Upper lobe of left lung (tissue), 6 donors: ENCODE measurements around the gene KRT13. TPM values are rescaled to one million over a fixed set of nuclear protein-coding genes. Genes with fewer than 3 reads are reported as not detected.

Experiments used
- ATAC-seq, 2 donors: fragments of 200-7000 bp; cut with Tn5 transposase; one replicate each; pipeline ENCODE4 v1.9.1; 2022; ENCODE audit warnings: mild to moderate bottlenecking in 2 of 2, moderate library complexity in 2 of 2; ENCODE audit not compliant: low FRiP score in 2 of 2
- DNase-seq, 2 donors: peaks; one replicate each; pipeline ENCODE4 v3.0.0-alpha.2; 2019 to 2020
- H3K27ac ChIP-seq, 4 donors: fragments of 200-600 bp; sonication (generic); one replicate each; pipeline ENCODE4 v1.5.1; 2016 to 2019
- H3K27me3 ChIP-seq, 4 donors: fragments of 200-600 bp; sonication (generic); one replicate each; pipeline ENCODE4 v1.5.1; 2017 to 2019
- H3K36me3 ChIP-seq, 4 donors: fragments of 200-600 bp; sonication (generic); one replicate each; pipeline ENCODE4 v1.5.1; 2016 to 2019
- H3K4me1 ChIP-seq, 4 donors: fragments of 200-600 bp; sonication (generic); one replicate each; pipeline ENCODE4 v1.5.1; 2018 to 2019
- H3K4me3 ChIP-seq, 4 donors: fragments of 200-600 bp; sonication (generic); one replicate each; pipeline ENCODE4 v1.5.1; 2017 to 2019; ENCODE audit warnings: mild to moderate bottlenecking in 2 of 4, moderate library complexity in 1 of 4
- H3K9me3 ChIP-seq, 4 donors: fragments of 200-600 bp; sonication (generic); one replicate each; pipeline ENCODE4 v1.5.1; 2018 to 2019
- EP300 ChIP-seq, 4 donors: sonication (generic); formaldehyde crosslinking; IDR thresholded peaks; one replicate each; pipeline ENCODE4 v1.5.1; 2017; ENCODE audit warnings: antibody characterized with exemption in 4 of 4, control low read depth in 2 of 4
- POLR2A ChIP-seq, 4 donors: fragments of 450-650 bp; IDR thresholded peaks; one replicate each; pipeline ENCODE4 v1.5.1; 2016 to 2017; ENCODE audit warnings: antibody characterized with exemption in 4 of 4, mild to moderate bottlenecking in 2 of 4
- POLR2AphosphoS5 ChIP-seq, 2 donors: sonication (generic); formaldehyde crosslinking; IDR thresholded peaks; one replicate each; pipeline ENCODE4 v1.5.1; 2017; ENCODE audit warnings: antibody characterized with exemption in 2 of 2
- WGBS, 2 donors: methylation state at CpG; one replicate each; pipeline ENCODE4 v1.1.5; 2017 to 2018; 5-methylcytosine and 5-hydroxymethylcytosine counted together
- total RNA-seq, 6 donors: library from RNA; depleted of rRNA in 4 of 6; stranded (reverse); fragments of >200 nt in 4 of 6; gene quantifications; one replicate each; pipeline versions ENCODE4 v1.1.0 to v1.2.1, GENCODE V29; 2016 to 2021
- TF ChIP-seq, protein P1 (sequence below), 6 experiments: fragments of 450-650 bp in 4 of 6; fragments of 200-600 bp in 2 of 6; sonication (generic) in 2 of 6; IDR thresholded peaks; one replicate each; pipeline ENCODE4 v1.5.1; 2016 to 2019; ENCODE audit warnings: antibody characterized with exemption in 6 of 6
- donor health status: DM: no; HTN: no; CAD: no; lungs with moderate emphysema.
- donor health status: DM: no; HTN: yes; CAD: no; lungs with severe emphysema.

Gene KRT13
- total RNA-seq, 6 donors from 2014 or later: 1.0 to 12.1 (median 7.2) TPM

GRCh38 chr17:41516147-41516829 lies 10.9 kb upstream of the KRT13 start:
- ATAC-seq (peak; percentile 8 to 17), DNase-seq (peak in 1 of 2 donors; percentile 51)
- H3K27ac ChIP-seq: no peak overlapping the region
- no peak overlapping the region for H3K4me3 ChIP-seq
- H3K36me3 ChIP-seq: no peaks in the 10 kb centered on the region
- 82 to 90% methylated on average over 5 to 14 of the region's 14 CpGs for WGBS, 2 donors
- H3K27me3 ChIP-seq: no peaks in the 10 kb centered on the region
- no peaks in the 10 kb centered on the region for H3K9me3 ChIP-seq
- TF ChIP-seq, protein P1, sequence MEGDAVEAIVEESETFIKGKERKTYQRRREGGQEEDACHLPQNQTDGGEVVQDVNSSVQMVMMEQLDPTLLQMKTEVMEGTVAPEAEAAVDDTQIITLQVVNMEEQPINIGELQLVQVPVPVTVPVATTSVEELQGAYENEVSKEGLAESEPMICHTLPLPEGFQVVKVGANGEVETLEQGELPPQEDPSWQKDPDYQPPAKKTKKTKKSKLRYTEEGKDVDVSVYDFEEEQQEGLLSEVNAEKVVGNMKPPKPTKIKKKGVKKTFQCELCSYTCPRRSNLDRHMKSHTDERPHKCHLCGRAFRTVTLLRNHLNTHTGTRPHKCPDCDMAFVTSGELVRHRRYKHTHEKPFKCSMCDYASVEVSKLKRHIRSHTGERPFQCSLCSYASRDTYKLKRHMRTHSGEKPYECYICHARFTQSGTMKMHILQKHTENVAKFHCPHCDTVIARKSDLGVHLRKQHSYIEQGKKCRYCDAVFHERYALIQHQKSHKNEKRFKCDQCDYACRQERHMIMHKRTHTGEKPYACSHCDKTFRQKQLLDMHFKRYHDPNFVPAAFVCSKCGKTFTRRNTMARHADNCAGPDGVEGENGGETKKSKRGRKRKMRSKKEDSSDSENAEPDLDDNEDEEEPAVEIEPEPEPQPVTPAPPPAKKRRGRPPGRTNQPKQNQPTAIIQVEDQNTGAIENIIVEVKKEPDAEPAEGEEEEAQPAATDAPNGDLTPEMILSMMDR (IDR thresholded peaks at IDR 0.05): no peak
- TF ChIP-seq POLR2A (IDR thresholded peaks at IDR 0.05): peak in 1 of 4 donors; percentile 17
- peaks cover 0 to 21% (median 5%) of the 10 kb centered on the region in 4 donors for H3K4me1 ChIP-seq

- WGBS, 2 donors: 85 to 90% methylated on average over 5 of the region's 5 CpGs
- ATAC-seq: no peak
- peaks cover 0 to 9% (median 2%) of the 10 kb centered on the region in 4 donors for H3K4me1 ChIP-seq
Observed at GRCh38 chr17:41513168-41513547, 7.7 kb upstream of the KRT13 start.

GRCh38 chr17:41512546-41513167 lies 7.2 kb upstream of the KRT13 start:
- 50 to 69% methylated on average over 7 of the region's 7 CpGs for WGBS, 2 donors
- TF ChIP-seq EP300 (IDR thresholded peaks at IDR 0.05): no peak
- TF ChIP-seq POLR2AphosphoS5 (IDR thresholded peaks at IDR 0.05): no peak
- TF ChIP-seq POLR2A (IDR thresholded peaks at IDR 0.05): no peak
- TF ChIP-seq, protein P1 (IDR thresholded peaks at IDR 0.05): no peak

More at GRCh38 chr17:41513168-41513547, 7.7 kb upstream of the KRT13 start:
- Histone ChIP-seq H3K27ac (no peak overlapping the region), H3K4me3 (no peak overlapping the region), H3K9me3 (no peaks in the 10 kb centered on the region), H3K27me3 (no peaks in the 10 kb centered on the region), H3K36me3 (no peaks in the 10 kb centered on the region)
- no peak for TF ChIP-seq EP300 (IDR thresholded peaks at IDR 0.05)
- no peak for TF ChIP-seq POLR2AphosphoS5 (IDR thresholded peaks at IDR 0.05)
- TF ChIP-seq, protein P1 (IDR thresholded peaks at IDR 0.05): no peak
- TF ChIP-seq POLR2A (IDR thresholded peaks at IDR 0.05): no peak
- no peak for DNase-seq

DNA sequence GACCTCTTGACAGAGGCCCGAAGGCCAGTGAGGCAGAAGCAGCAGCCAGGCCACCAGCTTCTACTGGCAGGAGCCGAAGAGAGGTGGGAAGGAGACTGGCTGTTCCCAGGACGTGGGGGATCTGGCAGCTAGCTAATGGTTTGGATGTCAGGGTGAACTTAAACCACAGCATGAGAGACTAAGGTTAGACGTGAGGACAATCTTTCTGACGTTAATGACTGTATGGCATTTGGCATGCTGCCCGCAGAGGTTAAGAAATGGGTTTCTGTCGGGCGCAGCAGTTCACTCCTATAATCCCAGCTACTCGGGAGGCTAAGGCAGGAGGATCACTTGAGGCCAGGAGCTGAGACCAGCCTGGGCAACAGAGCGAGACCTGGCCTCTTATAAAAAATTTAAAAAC lies 6.3 kb upstream of the KRT13 start:
- no peak for ATAC-seq
- H3K27ac ChIP-seq: no peak overlapping the region
- no peaks in the 10 kb centered on the region for H3K9me3 ChIP-seq
- WGBS, 2 donors: 75% methylated on average over 10 of the region's 10 CpGs
- H3K4me3 ChIP-seq: no peak overlapping the region
- H3K27me3 ChIP-seq: no peaks in the 10 kb centered on the region
- H3K4me1 ChIP-seq: peaks cover 0 to 9% (median 2%) of the 10 kb centered on the region in 4 donors
- TF ChIP-seq POLR2AphosphoS5 (IDR thresholded peaks at IDR 0.05) (no peak), EP300 (IDR thresholded peaks at IDR 0.05) (no peak), POLR2A (IDR thresholded peaks at IDR 0.05) (no peak)
- TF ChIP-seq, protein P1 (IDR thresholded peaks at IDR 0.05): no peak
- H3K36me3 ChIP-seq: no peaks in the 10 kb centered on the region
- DNase-seq: no peak

More at GRCh38 chr17:41512546-41513167, 7.2 kb upstream of the KRT13 start:
- no peaks in the 10 kb centered on the region for H3K9me3 ChIP-seq
- no peaks in the 10 kb centered on the region for H3K27me3 ChIP-seq
- no peak overlapping the region for H3K27ac ChIP-seq
- H3K4me3 ChIP-seq: no peak overlapping the region
- H3K36me3 ChIP-seq: no peaks in the 10 kb centered on the region
- peaks cover 0 to 9% (median 2%) of the 10 kb centered on the region in 4 donors for H3K4me1 ChIP-seq
- DNase-seq (no peak), ATAC-seq (no peak)
